Adrenal gland (tissue), 12 donors: Measurements from ENCODE around the gene MKLN1. TPM values are rescaled to one million over a fixed set of nuclear protein-coding genes. Genes with fewer than 3 reads are reported as not detected.
A peak's percentile ranks its signal among the peaks of the same experiment; 100 is the strongest.

Experiments
- DNase-seq, 7 donors: peaks; one replicate each; pipeline ENCODE4 v3.0.0-alpha.2; 2019 to 2020
- H3K27ac ChIP-seq, 5 donors: fragments of 200-600 bp; sonication (generic) in 4 of 5; 1 replicate in 3 of 5; 2 replicates in 2 of 5; pipeline versions ENCODE4 v1.5.1 to v1.8.0; 2016 to 2020; ENCODE audit warnings: mild to moderate bottlenecking in 1 of 5
- H3K27me3 ChIP-seq: fragments of 200-600 bp; 2 replicates; pipeline ENCODE4 v1.8.0; 2021
- H3K36me3 ChIP-seq, 2 donors: fragments of 200-600 bp; replicated peaks in 1 of 2; 1 replicate in 1 of 2; 2 replicates in 1 of 2; pipeline versions ENCODE4 v1.5.1 to v1.8.0; 2018 to 2022
- H3K4me1 ChIP-seq, 2 donors: fragments of 200-600 bp; replicated peaks in 1 of 2; 1 replicate in 1 of 2; 2 replicates in 1 of 2; pipeline versions ENCODE4 v1.5.1 to v1.8.0; 2018 to 2021
- H3K4me3 ChIP-seq, 4 donors: fragments of 200-600 bp; sonication (generic) in 3 of 4; one replicate each; pipeline ENCODE4 v1.5.1; 2016 to 2018
- H3K9me3 ChIP-seq, 3 donors: fragments of 200-600 bp; sonication (generic) in 1 of 3; replicated peaks in 1 of 3; 1 replicate in 2 of 3; 2 replicates in 1 of 3; pipeline versions ENCODE4 v1.5.1 to v1.8.0; 2016 to 2021
- CTCF ChIP-seq, 6 experiments: fragments of 450-650 bp in 4 of 6; fragments of 200-600 bp in 2 of 6; sonication (generic) in 1 of 6; IDR thresholded peaks; 1 replicate in 5 of 6; 2 replicates in 1 of 6; pipeline versions ENCODE4 v1.5.1 to v1.8.0; 2016 to 2021; ENCODE audit warnings: antibody characterized with exemption in 6 of 6, mild to moderate bottlenecking in 2 of 6, moderate library complexity in 1 of 6
- POLR2A ChIP-seq, 2 donors: fragments of 450-650 bp; IDR thresholded peaks; one replicate each; pipeline ENCODE4 v1.6.1; 2017; ENCODE audit warnings: antibody characterized with exemption in 2 of 2, mild to moderate bottlenecking in 2 of 2, moderate library complexity in 1 of 2
- WGBS, 4 donors: extraction: QIAGEN DNeasy Blood & Tissue Kit in 2 of 4; methylation state at CpG; one replicate each; pipeline versions ENCODE4 v1.1.5 to v1.1.7; 2013 to 2017; 5-methylcytosine and 5-hydroxymethylcytosine counted together
- intact Hi-C, 2 donors: fragments of 100-400 bp; cut with DNase I; formaldehyde crosslinking; loops; one replicate each; pipeline versions ENCODE4 v1.14.1 to v1.15.0; 2022 to 2023
- polyA plus RNA-seq, 3 donors: library from polyadenylated mRNA; stranded (reverse); fragments of 200-250 nt in 2 of 3; fragments of 350-450 nt in 1 of 3; fragmentation: Illumina TruSeq in 1 of 3; extraction: RNeasy Lipid Tissue Mini Kit (QIAGEN cat#74804) in 1 of 3; gene quantifications; one replicate each; pipeline ENCODE4 v1.2.3, GENCODE V29; 2013 to 2014
- total RNA-seq, 9 donors: library from RNA; depleted of rRNA in 4 of 9; stranded (reverse); fragments of >200 nt in 4 of 9; fragments of 120-200 nt in 1 of 9; fragmentation: NEBNext Ultra II Directional in 1 of 9; extraction: Animal tissue kit (Norgen Biotek cat#: 25700) in 1 of 9; gene quantifications; one replicate each; pipeline versions ENCODE4 v1.1.0 to v1.2.4, GENCODE V29; 2013 to 2023
- donor health status: healthy with polysubstance abuse.
- donor health status: Bipolar disorder and iron deficiency.
- donor health status: DM: yes; HTN: yes; CAD: no.
- donor health status: DM: no; HTN: no; CAD: no.
- donor health status: DM: no; HTN: no; CAD: no.
- donor health status: DM: yes; HTN: yes; CAD: no.

MKLN1 gene
- total and polyA plus RNA-seq, 12 donors: 20.7 to 81.2 (median 55.2) TPM

DNA sequence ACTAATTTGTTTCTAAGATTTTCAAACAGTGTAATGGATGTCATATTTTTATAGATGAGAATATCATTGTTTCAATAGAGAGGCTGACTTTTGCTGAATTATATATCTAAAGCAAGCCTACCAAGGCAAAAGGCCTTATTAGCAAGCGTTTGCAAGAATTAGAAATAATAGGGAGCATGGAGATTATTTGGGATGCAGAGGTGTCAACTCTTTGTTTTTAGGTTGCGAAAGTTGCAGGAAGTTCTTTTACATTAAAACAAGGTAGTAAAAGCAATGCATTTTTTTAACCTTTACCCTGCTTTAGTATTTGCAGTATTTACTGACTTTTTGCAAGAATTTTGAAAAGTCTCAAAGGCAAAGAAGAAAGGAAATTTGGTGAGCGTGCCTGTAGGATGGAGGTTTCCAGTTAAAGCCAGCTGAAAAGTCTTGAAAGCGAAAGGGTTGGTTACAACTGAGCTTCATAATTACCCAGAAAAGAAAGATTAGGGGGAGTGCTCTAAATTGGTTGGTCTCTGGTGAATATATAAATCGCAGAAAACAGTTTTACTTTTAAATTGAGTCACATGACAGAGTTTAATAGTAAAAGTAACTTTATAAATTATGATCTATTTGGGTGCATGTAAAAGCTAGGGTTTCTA, 81.6 kb downstream of the MKLN1 start:
- no peak for DNase-seq
- peaks cover 0 to 12% of the 10 kb centered on the region in 2 donors for H3K36me3 ChIP-seq
- H3K4me3 ChIP-seq: no peak overlapping the region
- intact Hi-C loops: no loop called here
- H3K27ac ChIP-seq: no peak overlapping the region
- TF ChIP-seq CTCF (IDR thresholded peaks at IDR 0.05) (no peak), POLR2A (IDR thresholded peaks at IDR 0.05) (no peak)
- H3K27me3 ChIP-seq: no peaks in the 10 kb centered on the region
- H3K4me1 ChIP-seq: peaks cover 11 to 23% of the 10 kb centered on the region in 2 donors
- no peaks in the 10 kb centered on the region for H3K9me3 ChIP-seq
- WGBS, 4 donors: 92 to 96% (median 94%) methylated on average over 5 of the region's 5 CpGs

- no peaks in the 10 kb centered on the region for H3K9me3 ChIP-seq
- no peak overlapping the region for H3K4me3 ChIP-seq
- no peaks in the 10 kb centered on the region for H3K27me3 ChIP-seq
- intact Hi-C loops: no loop called here
- no peak for TF ChIP-seq POLR2A (IDR thresholded peaks at IDR 0.05)
- no peak for TF ChIP-seq CTCF (IDR thresholded peaks at IDR 0.05)
- peaks cover 0 to 12% of the 10 kb centered on the region in 2 donors for H3K36me3 ChIP-seq
- H3K27ac ChIP-seq: no peak overlapping the region
- 83 to 90% (median 88%) methylated on average over 3 of the region's 3 CpGs for WGBS, 4 donors
- peaks cover 0 to 8% of the 10 kb centered on the region in 2 donors for H3K4me1 ChIP-seq
- DNase-seq: no peak
Observed at GRCh38 chr7:131412031-131412430, 84.4 kb downstream of the MKLN1 start.

DNA sequence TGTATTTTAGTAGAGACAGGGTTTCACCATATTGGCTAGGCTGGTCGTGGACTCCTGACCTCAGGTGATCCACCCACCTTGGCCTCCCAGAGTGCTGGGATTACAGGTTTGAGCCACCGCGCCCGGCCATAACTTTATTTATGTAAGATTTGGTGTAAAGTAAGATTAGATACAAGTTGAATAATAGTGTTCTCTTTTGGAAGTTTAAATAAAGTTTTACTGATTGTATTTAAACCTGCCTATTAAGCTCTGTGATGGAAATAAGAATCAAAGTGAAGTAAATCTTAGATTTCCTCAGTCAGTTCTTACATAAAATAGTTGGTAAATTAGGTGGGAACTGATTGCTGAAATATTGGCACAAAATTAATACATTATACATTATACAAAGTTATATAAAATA, 86.0 kb downstream of the MKLN1 start:
- H3K4me3 ChIP-seq: no peak overlapping the region
- intact Hi-C loops: no loop called here
- 97 to 100% (median 99%) methylated on average over 4 of the region's 4 CpGs for WGBS, 4 donors
- H3K36me3 ChIP-seq: peaks cover 0 to 12% of the 10 kb centered on the region in 2 donors
- H3K9me3 ChIP-seq: no peaks in the 10 kb centered on the region
- no peaks in the 10 kb centered on the region for H3K27me3 ChIP-seq
- H3K4me1 ChIP-seq: no peaks in the 10 kb centered on the region
- DNase-seq: no peak
- no peak overlapping the region for H3K27ac ChIP-seq
- TF ChIP-seq POLR2A (IDR thresholded peaks at IDR 0.05): no peak
- no peak for TF ChIP-seq CTCF (IDR thresholded peaks at IDR 0.05)

GRCh38 chr7:131424219-131424822, 96.6 kb downstream of the MKLN1 start:
- Histone ChIP-seq H3K4me1 (peaks cover 0 to 30% of the 10 kb centered on the region in 2 donors), H3K4me3 (no peak overlapping the region), H3K9me3 (no peaks in the 10 kb centered on the region), H3K36me3 (no peaks in the 10 kb centered on the region), H3K27me3 (no peaks in the 10 kb centered on the region), H3K27ac (no peak overlapping the region)
- peak; percentile 36 to 69 (median 62) for TF ChIP-seq CTCF (IDR thresholded peaks at IDR 0.05)
- no peak for TF ChIP-seq POLR2A (IDR thresholded peaks at IDR 0.05)
- DNase-seq: no peak
- 58 to 82% (median 64%) methylated on average over 5 of the region's 5 CpGs for WGBS, 4 donors
- intact Hi-C loops: no loop called here
